ENCODE measurements around the gene RALGPS1. TPM values are rescaled to one million over a fixed set of nuclear protein-coding genes. Genes with fewer than 3 reads are reported as not detected.

Gene RALGPS1
- total RNA-seq, 1 experiment from 2014 or later: 28.5 TPM

DNA sequence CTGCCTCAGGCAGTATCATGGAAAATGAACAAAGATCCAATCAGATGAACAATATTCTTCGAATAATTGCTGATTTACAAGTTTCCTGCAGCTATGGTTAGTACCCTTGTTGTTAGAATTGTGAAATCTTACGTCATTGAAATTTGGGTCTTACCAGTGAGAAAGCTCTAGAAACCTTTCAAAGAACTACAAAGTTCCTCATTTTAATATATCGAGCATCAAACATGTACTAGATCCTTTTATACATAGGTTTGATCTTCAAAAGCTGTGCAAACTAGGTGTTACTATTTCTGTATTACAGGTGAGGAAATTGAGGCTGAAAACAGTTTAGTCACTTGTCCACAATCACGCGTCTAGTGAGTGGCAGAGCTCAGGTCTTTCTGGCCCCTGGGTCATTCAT is 251.5 kb downstream of the RALGPS1 start (continued):
- TF ChIP-seq, protein P1, sequence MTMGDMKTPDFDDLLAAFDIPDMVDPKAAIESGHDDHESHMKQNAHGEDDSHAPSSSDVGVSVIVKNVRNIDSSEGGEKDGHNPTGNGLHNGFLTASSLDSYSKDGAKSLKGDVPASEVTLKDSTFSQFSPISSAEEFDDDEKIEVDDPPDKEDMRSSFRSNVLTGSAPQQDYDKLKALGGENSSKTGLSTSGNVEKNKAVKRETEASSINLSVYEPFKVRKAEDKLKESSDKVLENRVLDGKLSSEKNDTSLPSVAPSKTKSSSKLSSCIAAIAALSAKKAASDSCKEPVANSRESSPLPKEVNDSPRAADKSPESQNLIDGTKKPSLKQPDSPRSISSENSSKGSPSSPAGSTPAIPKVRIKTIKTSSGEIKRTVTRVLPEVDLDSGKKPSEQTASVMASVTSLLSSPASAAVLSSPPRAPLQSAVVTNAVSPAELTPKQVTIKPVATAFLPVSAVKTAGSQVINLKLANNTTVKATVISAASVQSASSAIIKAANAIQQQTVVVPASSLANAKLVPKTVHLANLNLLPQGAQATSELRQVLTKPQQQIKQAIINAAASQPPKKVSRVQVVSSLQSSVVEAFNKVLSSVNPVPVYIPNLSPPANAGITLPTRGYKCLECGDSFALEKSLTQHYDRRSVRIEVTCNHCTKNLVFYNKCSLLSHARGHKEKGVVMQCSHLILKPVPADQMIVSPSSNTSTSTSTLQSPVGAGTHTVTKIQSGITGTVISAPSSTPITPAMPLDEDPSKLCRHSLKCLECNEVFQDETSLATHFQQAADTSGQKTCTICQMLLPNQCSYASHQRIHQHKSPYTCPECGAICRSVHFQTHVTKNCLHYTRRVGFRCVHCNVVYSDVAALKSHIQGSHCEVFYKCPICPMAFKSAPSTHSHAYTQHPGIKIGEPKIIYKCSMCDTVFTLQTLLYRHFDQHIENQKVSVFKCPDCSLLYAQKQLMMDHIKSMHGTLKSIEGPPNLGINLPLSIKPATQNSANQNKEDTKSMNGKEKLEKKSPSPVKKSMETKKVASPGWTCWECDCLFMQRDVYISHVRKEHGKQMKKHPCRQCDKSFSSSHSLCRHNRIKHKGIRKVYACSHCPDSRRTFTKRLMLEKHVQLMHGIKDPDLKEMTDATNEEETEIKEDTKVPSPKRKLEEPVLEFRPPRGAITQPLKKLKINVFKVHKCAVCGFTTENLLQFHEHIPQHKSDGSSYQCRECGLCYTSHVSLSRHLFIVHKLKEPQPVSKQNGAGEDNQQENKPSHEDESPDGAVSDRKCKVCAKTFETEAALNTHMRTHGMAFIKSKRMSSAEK (CRISPR knock-in tag; IDR thresholded peaks at IDR 0.05; ENCODE audit: borderline replicate concordance): no peak
- TF ChIP-seq GTF2I (CRISPR knock-in tag; conservative IDR thresholded peaks at IDR 0.05) (no peak), TEAD4 (CRISPR knock-in tag; IDR thresholded peaks at IDR 0.05) (no peak), NFYB (CRISPR knock-in tag; conservative IDR thresholded peaks at IDR 0.05; ENCODE audit: low read depth) (no peak), SOX15 (CRISPR knock-in tag; IDR thresholded peaks at IDR 0.05) (no peak)

DNA sequence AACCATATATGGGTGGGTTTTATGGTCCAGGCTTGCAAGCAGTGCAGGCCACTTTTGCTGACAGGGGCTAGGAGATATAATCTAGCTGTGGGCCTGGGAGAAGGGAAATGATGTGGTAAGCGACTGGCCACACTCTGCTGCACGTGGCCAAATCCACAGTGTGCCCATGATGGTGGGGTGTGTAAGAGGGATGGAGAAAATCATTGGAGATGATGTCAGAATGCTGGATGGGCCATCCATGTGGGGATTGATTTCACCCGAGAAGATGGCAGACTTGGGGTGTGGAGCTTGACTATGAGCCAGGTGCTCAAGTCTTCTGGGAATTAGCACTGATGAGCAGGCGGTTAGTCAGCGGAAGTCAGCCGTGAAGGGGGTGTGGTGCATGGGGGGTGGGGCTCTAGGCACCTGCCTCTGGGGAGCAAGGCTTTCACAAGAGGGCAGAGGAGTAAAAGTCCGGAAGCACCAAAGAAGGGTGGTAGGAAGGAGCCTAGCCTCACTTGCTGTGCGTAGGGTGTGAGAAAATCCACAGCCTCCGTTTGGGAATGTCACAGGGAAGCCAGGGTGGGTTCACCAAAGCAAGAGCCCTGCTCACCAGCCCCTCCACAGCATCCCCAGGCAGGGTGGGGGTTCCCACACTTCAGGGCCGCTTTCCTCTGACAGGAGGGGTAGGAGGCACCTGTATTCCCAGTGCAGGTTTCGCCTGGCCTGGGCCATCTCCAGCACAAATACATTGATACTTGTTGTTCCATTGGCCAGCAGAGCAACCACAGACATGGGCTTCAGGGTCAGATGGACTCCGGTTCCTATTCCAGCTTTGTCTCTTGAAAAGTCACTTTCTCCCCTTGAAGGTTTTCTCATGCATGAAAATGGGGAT is 252.3 kb downstream of the RALGPS1 start:
- no peaks in the 10 kb centered on the region for H3K27me3 Mint-ChIP-seq (ENCODE audit: low read depth)
- DNase-seq (ENCODE audit: low spot score): no peak
- ATAC-seq: no peak; the same call in 1 of the 2 replicates
- peaks cover 36% of the 10 kb centered on the region for H3K4me1 Mint-ChIP-seq
- no peak for TF ChIP-seq PRRX2 (CRISPR knock-in tag; IDR thresholded peaks at IDR 0.05)
- no peak for TF ChIP-seq SP1 (CRISPR knock-in tag; conservative IDR thresholded peaks at IDR 0.05)
- no peak for TF ChIP-seq TP53 (CRISPR knock-in tag; IDR thresholded peaks at IDR 0.05)
- TF ChIP-seq ESRRA (CRISPR knock-in tag; IDR thresholded peaks at IDR 0.05; ENCODE audit: borderline replicate concordance): no peak
- no peak for TF ChIP-seq ZNF671 (CRISPR knock-in tag; IDR thresholded peaks at IDR 0.05)
- TF ChIP-seq NFYB (CRISPR knock-in tag; conservative IDR thresholded peaks at IDR 0.05; ENCODE audit: low read depth): no peak
- TF ChIP-seq RORB (CRISPR knock-in tag; IDR thresholded peaks at IDR 0.05): no peak
- TF ChIP-seq, protein P2, sequence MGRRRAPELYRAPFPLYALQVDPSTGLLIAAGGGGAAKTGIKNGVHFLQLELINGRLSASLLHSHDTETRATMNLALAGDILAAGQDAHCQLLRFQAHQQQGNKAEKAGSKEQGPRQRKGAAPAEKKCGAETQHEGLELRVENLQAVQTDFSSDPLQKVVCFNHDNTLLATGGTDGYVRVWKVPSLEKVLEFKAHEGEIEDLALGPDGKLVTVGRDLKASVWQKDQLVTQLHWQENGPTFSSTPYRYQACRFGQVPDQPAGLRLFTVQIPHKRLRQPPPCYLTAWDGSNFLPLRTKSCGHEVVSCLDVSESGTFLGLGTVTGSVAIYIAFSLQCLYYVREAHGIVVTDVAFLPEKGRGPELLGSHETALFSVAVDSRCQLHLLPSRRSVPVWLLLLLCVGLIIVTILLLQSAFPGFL (CRISPR knock-in tag; IDR thresholded peaks at IDR 0.05; ENCODE audit: borderline replicate concordance): no peak
- no peak for TF ChIP-seq GTF2I (CRISPR knock-in tag; conservative IDR thresholded peaks at IDR 0.05)
- TF ChIP-seq ZNF423 (CRISPR knock-in tag; IDR thresholded peaks at IDR 0.05): no peak
- TF ChIP-seq OVOL2 (CRISPR knock-in tag; IDR thresholded peaks at IDR 0.05; ENCODE audit: borderline replicate concordance): no peak
- ChIA-PET POLR2A (no interaction called here), CTCF (interaction anchor here (0.6 kb wide), 1 partner anchor 839 kb away, joined by 4 read pairs; no protein-coding TSS in a partner anchor)
- H3K9me3 Mint-ChIP-seq: no peaks in the 10 kb centered on the region
- no peaks in the 10 kb centered on the region; the same call in 1 of the 2 replicates for H3K36me3 Mint-ChIP-seq
- no peak overlapping the region for H3K4me3 Mint-ChIP-seq
- H3K27ac Mint-ChIP-seq: peak overlapping the region; percentile 19; the same call in 1 of the 2 replicates

DNA sequence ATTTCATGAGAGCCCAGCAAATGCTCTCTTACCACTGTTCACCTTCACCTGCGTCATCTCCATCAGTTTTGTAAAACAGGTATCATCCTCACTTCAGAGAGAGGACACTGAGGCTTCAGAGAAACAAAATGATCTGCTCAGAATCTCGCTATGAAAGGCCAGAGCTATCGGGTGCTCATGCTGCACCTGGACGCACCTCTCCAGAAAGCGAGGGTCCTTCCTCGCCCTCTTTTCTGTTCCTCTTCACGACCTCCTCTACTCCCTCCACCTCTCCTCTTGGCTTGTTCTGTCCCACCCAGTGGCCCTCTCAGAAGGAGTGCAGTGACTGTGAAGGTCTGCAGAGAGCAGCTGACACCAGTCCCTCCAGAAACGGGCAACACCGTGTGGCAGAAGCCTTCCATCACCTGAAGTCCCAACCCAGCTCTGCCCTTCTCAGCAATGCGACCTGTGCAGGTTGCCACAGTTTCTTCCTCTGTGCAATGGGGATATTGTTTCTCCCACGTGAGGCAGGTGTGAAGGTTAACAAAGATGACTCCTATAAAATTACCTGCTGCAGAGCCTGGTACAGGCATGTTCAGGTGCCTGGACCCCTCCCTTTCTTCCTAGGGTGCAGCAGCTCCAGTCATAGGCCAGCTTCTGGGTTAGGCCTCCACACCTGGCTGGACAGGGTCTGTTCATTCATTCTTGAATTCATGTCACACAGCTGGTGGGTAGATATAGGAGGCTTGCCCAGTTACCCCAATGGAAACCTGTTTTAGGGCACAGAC is 253.2 kb downstream of the RALGPS1 start:
- POLR2A ChIA-PET: no interaction called here
- CTCF ChIA-PET: no interaction called here
- H3K9me3 Mint-ChIP-seq: no peaks in the 10 kb centered on the region
- TF ChIP-seq SOX15 (CRISPR knock-in tag; IDR thresholded peaks at IDR 0.05) (no peak), SMAD4 (CRISPR knock-in tag; IDR thresholded peaks at IDR 0.05) (no peak), GABPB1 (CRISPR knock-in tag; IDR thresholded peaks at IDR 0.05) (no peak), ZNF219 (CRISPR knock-in tag; IDR thresholded peaks at IDR 0.05; ENCODE audit: borderline replicate concordance) (no peak), CBFB (CRISPR knock-in tag; IDR thresholded peaks at IDR 0.05; ENCODE audit: low read depth) (no peak), FOXK1 (CRISPR knock-in tag; IDR thresholded peaks at IDR 0.05) (no peak), NR3C1 (CRISPR knock-in tag; conservative IDR thresholded peaks at IDR 0.05; ENCODE audit: low read depth) (no peak), JUN (CRISPR knock-in tag; IDR thresholded peaks at IDR 0.05) (no peak)
- TF ChIP-seq, protein P3, sequence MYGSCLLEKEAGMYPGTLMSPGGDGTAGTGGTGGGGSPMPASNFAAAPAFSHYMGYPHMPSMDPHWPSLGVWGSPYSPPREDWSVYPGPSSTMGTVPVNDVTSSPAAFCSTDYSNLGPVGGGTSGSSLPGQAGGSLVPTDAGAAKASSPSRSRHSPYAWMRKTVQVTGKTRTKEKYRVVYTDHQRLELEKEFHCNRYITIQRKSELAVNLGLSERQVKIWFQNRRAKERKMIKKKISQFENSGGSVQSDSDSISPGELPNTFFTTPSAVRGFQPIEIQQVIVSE (CRISPR knock-in tag; IDR thresholded peaks at IDR 0.05; ENCODE audit: borderline replicate concordance): no peak
- TF ChIP-seq, protein P4, sequence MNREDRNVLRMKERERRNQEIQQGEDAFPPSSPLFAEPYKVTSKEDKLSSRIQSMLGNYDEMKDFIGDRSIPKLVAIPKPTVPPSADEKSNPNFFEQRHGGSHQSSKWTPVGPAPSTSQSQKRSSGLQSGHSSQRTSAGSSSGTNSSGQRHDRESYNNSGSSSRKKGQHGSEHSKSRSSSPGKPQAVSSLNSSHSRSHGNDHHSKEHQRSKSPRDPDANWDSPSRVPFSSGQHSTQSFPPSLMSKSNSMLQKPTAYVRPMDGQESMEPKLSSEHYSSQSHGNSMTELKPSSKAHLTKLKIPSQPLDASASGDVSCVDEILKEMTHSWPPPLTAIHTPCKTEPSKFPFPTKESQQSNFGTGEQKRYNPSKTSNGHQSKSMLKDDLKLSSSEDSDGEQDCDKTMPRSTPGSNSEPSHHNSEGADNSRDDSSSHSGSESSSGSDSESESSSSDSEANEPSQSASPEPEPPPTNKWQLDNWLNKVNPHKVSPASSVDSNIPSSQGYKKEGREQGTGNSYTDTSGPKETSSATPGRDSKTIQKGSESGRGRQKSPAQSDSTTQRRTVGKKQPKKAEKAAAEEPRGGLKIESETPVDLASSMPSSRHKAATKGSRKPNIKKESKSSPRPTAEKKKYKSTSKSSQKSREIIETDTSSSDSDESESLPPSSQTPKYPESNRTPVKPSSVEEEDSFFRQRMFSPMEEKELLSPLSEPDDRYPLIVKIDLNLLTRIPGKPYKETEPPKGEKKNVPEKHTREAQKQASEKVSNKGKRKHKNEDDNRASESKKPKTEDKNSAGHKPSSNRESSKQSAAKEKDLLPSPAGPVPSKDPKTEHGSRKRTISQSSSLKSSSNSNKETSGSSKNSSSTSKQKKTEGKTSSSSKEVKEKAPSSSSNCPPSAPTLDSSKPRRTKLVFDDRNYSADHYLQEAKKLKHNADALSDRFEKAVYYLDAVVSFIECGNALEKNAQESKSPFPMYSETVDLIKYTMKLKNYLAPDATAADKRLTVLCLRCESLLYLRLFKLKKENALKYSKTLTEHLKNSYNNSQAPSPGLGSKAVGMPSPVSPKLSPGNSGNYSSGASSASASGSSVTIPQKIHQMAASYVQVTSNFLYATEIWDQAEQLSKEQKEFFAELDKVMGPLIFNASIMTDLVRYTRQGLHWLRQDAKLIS (CRISPR knock-in tag; IDR thresholded peaks at IDR 0.05; ENCODE audit: borderline replicate concordance): no peak

More for the DNA sequence above, 253.2 kb downstream of the RALGPS1 start:
- no peak for DNase-seq (ENCODE audit: low spot score)
- no peak overlapping the region for H3K27ac Mint-ChIP-seq
- H3K27me3 Mint-ChIP-seq (ENCODE audit: low read depth): no peaks in the 10 kb centered on the region
- ATAC-seq: no peak
- H3K36me3 Mint-ChIP-seq: no peaks in the 10 kb centered on the region; the same call in 1 of the 2 replicates
- H3K4me3 Mint-ChIP-seq: no peak overlapping the region
- peaks cover 30% of the 10 kb centered on the region for H3K4me1 Mint-ChIP-seq
